Glutamatergic neuron (in vitro differentiated cells): Measurements from ENCODE around the gene LHFPL2. TPM values are rescaled to one million over a fixed set of nuclear protein-coding genes. Genes with fewer than 3 reads are reported as not detected.

Experiments
- DNase-seq: peaks from one replicate; pipeline ENCODE4 v3.0.0; 2022
- H3K27ac Mint-ChIP-seq: one replicate; pipeline ENCODE4 v1.8.0; 2020; ENCODE audit warnings: mild to moderate bottlenecking, mixed read lengths, inconsistent platforms; ENCODE audit not compliant: unreplicated experiment
- H3K27me3 Mint-ChIP-seq: one replicate; pipeline ENCODE4 v1.8.0; 2020; ENCODE audit warnings: mild to moderate bottlenecking, moderate library complexity, mixed read lengths, inconsistent platforms; ENCODE audit not compliant: unreplicated experiment
- H3K36me3 Mint-ChIP-seq: one replicate; pipeline ENCODE4 v1.8.0; 2020; ENCODE audit warnings: mild to moderate bottlenecking, mixed read lengths, inconsistent platforms; ENCODE audit not compliant: unreplicated experiment
- H3K4me1 Mint-ChIP-seq: one replicate; pipeline ENCODE4 v1.8.0; 2020; ENCODE audit warnings: mild to moderate bottlenecking, low read depth, mixed read lengths, inconsistent platforms; ENCODE audit not compliant: unreplicated experiment
- H3K4me3 Mint-ChIP-seq: one replicate; pipeline ENCODE4 v1.8.0; 2020; ENCODE audit warnings: mild to moderate bottlenecking, mixed read lengths, inconsistent platforms; ENCODE audit not compliant: unreplicated experiment
- H3K9me3 Mint-ChIP-seq: one replicate; pipeline ENCODE4 v1.8.0; 2020; ENCODE audit warnings: mild to moderate bottlenecking, moderate library complexity, mixed read lengths, inconsistent platforms; ENCODE audit not compliant: unreplicated experiment
- total RNA-seq: library from RNA; stranded (reverse); fragmentation: NEBNext Ultra II Directional; extraction: Animal tissue kit (Norgen Biotek cat#: 25700); gene quantifications from one replicate; pipeline ENCODE4 v1.2.1, GENCODE V29; 2021; ENCODE audit not compliant: unreplicated experiment
- TF ChIP-seq, protein P1 (sequence below): fragments of 200-600 bp; sonication (generic); IDR thresholded peaks from one replicate; pipeline ENCODE4 v1.5.0; 2021; ENCODE audit not compliant: partially characterized antibody, unreplicated experiment

LHFPL2 gene
- total RNA-seq, 1 donor from 2014 or later = 2.5 TPM

- H3K27me3 Mint-ChIP-seq = no peaks in the 10 kb centered on the region
- no peak overlapping the region for H3K4me3 Mint-ChIP-seq
- H3K9me3 Mint-ChIP-seq = peaks cover 3% of the 10 kb centered on the region
- no peak for DNase-seq
- H3K4me1 Mint-ChIP-seq = no peaks in the 10 kb centered on the region
- H3K36me3 Mint-ChIP-seq = peaks cover 13% of the 10 kb centered on the region
- no peak overlapping the region for H3K27ac Mint-ChIP-seq
- TF ChIP-seq, protein P1, sequence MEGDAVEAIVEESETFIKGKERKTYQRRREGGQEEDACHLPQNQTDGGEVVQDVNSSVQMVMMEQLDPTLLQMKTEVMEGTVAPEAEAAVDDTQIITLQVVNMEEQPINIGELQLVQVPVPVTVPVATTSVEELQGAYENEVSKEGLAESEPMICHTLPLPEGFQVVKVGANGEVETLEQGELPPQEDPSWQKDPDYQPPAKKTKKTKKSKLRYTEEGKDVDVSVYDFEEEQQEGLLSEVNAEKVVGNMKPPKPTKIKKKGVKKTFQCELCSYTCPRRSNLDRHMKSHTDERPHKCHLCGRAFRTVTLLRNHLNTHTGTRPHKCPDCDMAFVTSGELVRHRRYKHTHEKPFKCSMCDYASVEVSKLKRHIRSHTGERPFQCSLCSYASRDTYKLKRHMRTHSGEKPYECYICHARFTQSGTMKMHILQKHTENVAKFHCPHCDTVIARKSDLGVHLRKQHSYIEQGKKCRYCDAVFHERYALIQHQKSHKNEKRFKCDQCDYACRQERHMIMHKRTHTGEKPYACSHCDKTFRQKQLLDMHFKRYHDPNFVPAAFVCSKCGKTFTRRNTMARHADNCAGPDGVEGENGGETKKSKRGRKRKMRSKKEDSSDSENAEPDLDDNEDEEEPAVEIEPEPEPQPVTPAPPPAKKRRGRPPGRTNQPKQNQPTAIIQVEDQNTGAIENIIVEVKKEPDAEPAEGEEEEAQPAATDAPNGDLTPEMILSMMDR = no peak
These were observed 61.3 kb downstream of the LHFPL2 start for GRCh38 chr5:78587081-78587774.

DNA sequence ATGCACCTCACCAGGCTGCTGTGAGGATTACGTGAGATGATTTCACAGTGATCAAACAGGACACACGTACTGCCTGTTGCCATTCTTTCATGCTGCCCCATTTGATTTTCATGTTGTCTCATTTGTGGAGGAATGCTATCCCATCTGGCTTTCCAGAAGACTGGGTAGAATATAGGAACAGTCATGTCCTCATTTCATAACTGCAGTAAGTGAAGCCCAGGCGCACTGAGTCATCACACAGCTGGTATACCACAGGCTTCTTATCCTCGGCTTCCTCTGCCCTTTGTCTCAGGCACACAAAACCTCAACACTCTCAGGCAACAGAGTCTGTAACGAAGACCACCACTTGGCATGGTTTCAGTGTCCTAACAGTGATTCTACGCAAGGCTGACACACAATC is 62.3 kb downstream of the LHFPL2 start:
- Mint-ChIP-seq H3K27ac (no peak overlapping the region), H3K4me1 (no peaks in the 10 kb centered on the region), H3K4me3 (no peak overlapping the region), H3K9me3 (peaks cover 5% of the 10 kb centered on the region), H3K36me3 (peaks cover 13% of the 10 kb centered on the region), H3K27me3 (no peaks in the 10 kb centered on the region)
- TF ChIP-seq, protein P1 = no peak
- no peak for DNase-seq

- H3K9me3 Mint-ChIP-seq = peaks cover 7% of the 10 kb centered on the region
- H3K27ac Mint-ChIP-seq = no peak overlapping the region
- no peaks in the 10 kb centered on the region for H3K36me3 Mint-ChIP-seq
- DNase-seq = no peak
- peaks cover 2% of the 10 kb centered on the region for H3K27me3 Mint-ChIP-seq
- TF ChIP-seq, protein P1 = no peak
- no peaks in the 10 kb centered on the region for H3K4me1 Mint-ChIP-seq
- no peak overlapping the region for H3K4me3 Mint-ChIP-seq
These were observed 70.6 kb downstream of the LHFPL2 start for GRCh38 chr5:78578015-78578414.

DNA sequence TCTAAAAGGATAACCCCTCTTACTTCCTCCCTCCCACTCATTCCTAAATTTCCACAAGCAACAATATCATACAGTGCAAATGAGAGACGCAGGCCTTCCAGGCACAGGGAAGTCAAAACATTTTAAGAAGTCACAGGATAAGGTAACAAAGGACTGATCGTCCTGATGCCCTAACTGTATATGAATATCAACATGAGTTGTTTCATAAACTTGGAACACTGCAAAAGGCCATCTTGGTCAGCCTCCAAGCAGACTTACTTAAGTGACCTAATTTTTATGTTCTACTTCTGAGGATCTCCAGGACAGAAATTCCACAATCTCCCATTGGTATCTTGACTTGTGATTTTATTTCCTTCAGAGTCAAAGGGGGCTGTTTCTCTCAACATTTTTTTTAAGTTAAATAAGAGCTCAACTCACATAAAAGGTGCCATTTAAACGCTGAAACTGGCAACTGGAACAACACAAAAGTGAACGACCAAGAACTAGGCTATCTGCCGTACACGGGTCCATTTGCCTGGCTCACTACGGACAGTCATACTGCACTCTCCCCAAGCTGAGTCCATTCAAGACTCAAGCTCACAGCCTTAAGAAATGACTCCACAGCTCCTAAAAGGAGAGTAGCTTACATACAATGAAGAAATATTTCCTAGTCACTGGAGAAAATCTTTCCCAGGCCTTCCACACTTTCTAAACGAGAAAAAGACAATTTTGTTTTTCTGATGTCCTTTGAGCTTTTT is 71.3 kb downstream of the LHFPL2 start:
- Mint-ChIP-seq H3K4me1 (no peaks in the 10 kb centered on the region), H3K27me3 (peaks cover 2% of the 10 kb centered on the region), H3K36me3 (no peaks in the 10 kb centered on the region), H3K4me3 (no peak overlapping the region), H3K9me3 (peaks cover 5% of the 10 kb centered on the region), H3K27ac (no peak overlapping the region)
- TF ChIP-seq, protein P1 = no peak
- no peak for DNase-seq

GRCh38 chr5:78576376-78576775 is 72.2 kb downstream of the LHFPL2 start:
- H3K27ac Mint-ChIP-seq = no peak overlapping the region
- H3K27me3 Mint-ChIP-seq = peaks cover 2% of the 10 kb centered on the region
- H3K4me3 Mint-ChIP-seq = no peak overlapping the region
- DNase-seq = no peak
- H3K4me1 Mint-ChIP-seq = no peaks in the 10 kb centered on the region
- H3K36me3 Mint-ChIP-seq = peaks cover 4% of the 10 kb centered on the region
- H3K9me3 Mint-ChIP-seq = peaks cover 3% of the 10 kb centered on the region
- TF ChIP-seq, protein P1 = no peak
